ENCODE results near the gene CSH1.

DNA sequence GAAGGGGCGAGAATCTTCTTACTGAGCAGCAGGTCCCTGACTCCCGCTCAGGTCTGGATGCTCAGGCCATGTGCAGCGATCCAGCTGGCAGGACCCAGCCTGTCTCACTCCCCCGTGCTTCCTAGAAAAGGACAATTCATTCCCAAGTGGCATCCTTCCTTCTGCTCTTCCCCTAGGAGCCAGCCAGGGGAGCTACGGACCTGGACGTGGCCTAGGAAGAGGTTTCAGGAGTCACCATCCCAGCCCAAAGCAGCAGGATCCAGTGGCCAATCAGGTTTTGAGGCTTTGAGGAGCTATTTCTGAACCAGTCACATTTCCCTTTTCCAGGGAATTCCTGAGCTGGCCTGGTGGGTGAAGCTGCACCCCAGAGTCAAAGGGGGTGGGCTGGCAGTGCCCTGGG lies 43.5 kb upstream of the CSH1 start:
- no peak for TF ChIP-seq POLR2A (IDR thresholded peaks at IDR 0.05; ENCODE audit: low read depth, low read length)
- no peak for TF ChIP-seq CTCF (IDR thresholded peaks at IDR 0.05; ENCODE audit: extremely low read depth in 1 of 2, insufficient read depth in 1 of 2, low read depth in 1 of 2, low read length in 2 of 2)
- TF ChIP-seq FOS (IDR thresholded peaks at IDR 0.05; ENCODE audit: borderline replicate concordance, insufficient read depth, low read length): no peak
- no peak for TF ChIP-seq EZH2 (IDR thresholded peaks at IDR 0.05; ENCODE audit: borderline replicate concordance, low read depth, low read length, severe bottlenecking)
- TF ChIP-seq MYC (IDR thresholded peaks at IDR 0.05; ENCODE audit: low read depth, low read length): no peak
- TF ChIP-seq MAX (IDR thresholded peaks at IDR 0.05; ENCODE audit: insufficient read depth, insufficient read length): no peak
- TF ChIP-seq POLR2AphosphoS5 (IDR thresholded peaks at IDR 0.05; ENCODE audit: insufficient read depth, low read depth, low read length): no peak
- TF ChIP-seq JUN (IDR thresholded peaks at IDR 0.05; ENCODE audit: borderline replicate concordance, insufficient read depth, insufficient read length, low read depth): no peak
